Smooth muscle cell of the coronary artery (primary cell): ENCODE data around the gene UNG. TPM values are rescaled to one million over a fixed set of nuclear protein-coding genes. Genes with fewer than 3 reads are reported as not detected.

Experiments used
- total RNA-seq: library from RNA; depleted of rRNA; stranded (reverse); fragments of >200 nt; gene quantifications from 2 replicates; pipeline ENCODE4 v1.2.3, GENCODE V29; 2014; ENCODE audit warnings: low replicate concordance

UNG gene
- 11.8 and 12.3 TPM in 2 replicates for total RNA-seq

GRCh38 chr12:109097435-109098182 lies at the start of gene UNG:
Gene UNG (plus strand): TSS chr12:109097597. CDS start chr12:109097680, 83 bp downstream.

GRCh38 chr12:109052414-109053323 lies 44.7 kb upstream of the UNG start, which contains the start of gene USP30:
Gene USP30 (plus strand): TSS chr12:109052576. CDS start chr12:109052679, 103 bp downstream.

GRCh38 chr12:109093022-109093918 lies 4.1 kb upstream of the UNG start, which contains the start of gene ALKBH2:
Gene ALKBH2 (minus strand): TSS chr12:109093472. CDS start chr12:109092786, 686 bp downstream.

GRCh38 chr12:109115758-109116610 lies 18.6 kb downstream of the UNG start, which contains the start of gene ACACB:
Gene ACACB (plus strand): TSS chr12:109116587. CDS start chr12:109139406, 22,819 bp downstream.

Other genes with a start within 250 kb of the UNG start
- gene SSH1, start 240.0 kb upstream of the UNG start, total RNA-seq, result 11.9 and 45.8 TPM in 2 replicates
- gene DAO, start 217.5 kb upstream of the UNG start, total RNA-seq, result under 0.01 TPM in 1 of 2 replicates, not detected in the other
- not detected in 2 replicates for gene SVOP, start 76.5 kb upstream of the UNG start, total RNA-seq
- 5.5 and 10.9 TPM in 2 replicates for gene USP30, start 45.0 kb upstream of the UNG start, total RNA-seq
- gene ALKBH2, start 4.1 kb upstream of the UNG start, total RNA-seq, result 13.9 and 18.6 TPM in 2 replicates
- gene ACACB, start 19.0 kb downstream of the UNG start, total RNA-seq, result 1.2 and 12.1 TPM in 2 replicates
- not detected in 2 replicates for gene FOXN4, start 211.7 kb downstream of the UNG start, total RNA-seq